Endodermal cell (in vitro differentiated cells): ENCODE measurements around the gene OR5L1. TPM values are rescaled to one million over a fixed set of nuclear protein-coding genes. Genes with fewer than 3 reads are reported as not detected.

Experiments used
- DNase-seq: peaks from one replicate; pipeline ENCODE4 v3.0.0-alpha.2; 2017
- H3K27ac ChIP-seq: 2 replicates; pipeline ENCODE4 v1.5.1; 2013; ENCODE audit warnings: mild to moderate bottlenecking, low read depth, low read length, moderate library complexity
- H3K27me3 ChIP-seq: 2 replicates; pipeline ENCODE4 v1.6.1; 2013; ENCODE audit warnings: mild to moderate bottlenecking, low read length, moderate library complexity; ENCODE audit not compliant: insufficient read depth, control insufficient read depth, poor library complexity, severe bottlenecking
- H3K36me3 ChIP-seq: 2 replicates; pipeline ENCODE4 v1.7.0; 2013; ENCODE audit warnings: mild to moderate bottlenecking, low read length, moderate library complexity; ENCODE audit not compliant: control insufficient read depth, insufficient read depth
- H3K4me1 ChIP-seq: one replicate; pipeline ENCODE4 v1.7.0; 2013; ENCODE audit warnings: low read length; ENCODE audit not compliant: control insufficient read depth, insufficient read depth
- H3K4me3 ChIP-seq: 2 replicates; pipeline ENCODE4 v1.5.1; 2013; ENCODE audit warnings: mild to moderate bottlenecking, low read length, moderate library complexity
- H3K9ac ChIP-seq: 2 replicates; pipeline ENCODE4 v1.6.1; 2013; ENCODE audit warnings: mild to moderate bottlenecking, low read length, moderate library complexity; ENCODE audit not compliant: poor library complexity, severe bottlenecking; ENCODE audit errors: extremely low read depth
- H3K9me3 ChIP-seq: 2 replicates; pipeline ENCODE4 v1.6.1; 2013; ENCODE audit warnings: mild to moderate bottlenecking, low read length, moderate library complexity; ENCODE audit not compliant: control insufficient read depth
- H3K27ac Mint-ChIP-seq: 2 replicates; pipeline ENCODE4 v1.8.0; 2020; ENCODE audit warnings: mixed read lengths
- H3K27me3 Mint-ChIP-seq: 2 replicates; pipeline ENCODE4 v1.8.0; 2021; ENCODE audit warnings: mild to moderate bottlenecking, mixed read lengths; ENCODE audit not compliant: insufficient read depth
- H3K36me3 Mint-ChIP-seq: 2 replicates; pipeline ENCODE4 v1.8.0; 2020; ENCODE audit warnings: low read depth, mixed read lengths
- H3K4me1 Mint-ChIP-seq: 2 replicates; pipeline ENCODE4 v1.8.0; 2020; ENCODE audit warnings: mixed read lengths
- H3K4me3 Mint-ChIP-seq: 2 replicates; pipeline ENCODE4 v1.8.0; 2020; ENCODE audit warnings: mild to moderate bottlenecking, moderate library complexity, mixed read lengths
- H3K9me3 Mint-ChIP-seq: 2 replicates; pipeline ENCODE4 v1.8.0; 2020; ENCODE audit warnings: mild to moderate bottlenecking, mixed read lengths
- CTCF ChIP-seq: fragments of 200-600 bp; sonication (generic); conservative IDR thresholded peaks from 2 replicates; pipeline ENCODE4 v1.5.0; 2021; ENCODE audit warnings: antibody characterized with exemption, mild to moderate bottlenecking
- WGBS, 2 experiments: methylation state at CpG; one replicate each; pipeline versions ENCODE4 v1.1.5 to v1.1.7; 2013; ENCODE audit warnings: missing lambda C conversion rate in 2 of 2, mixed read lengths in 1 of 2; ENCODE audit not compliant: insufficient coverage in 1 of 2, insufficient read length in 1 of 2; 5-methylcytosine and 5-hydroxymethylcytosine counted together
- long read RNA-seq, 4 experiments: library from polyadenylated mRNA in 2 of 4; library from RNA in 1 of 4; library from capped mRNA in 1 of 4; stranded (forward) in 3 of 4; unstranded in 1 of 4; transcript quantifications; one replicate each; pipeline ENCODE4 v2.0.0, GENCODE V29; 2020 to 2021; ENCODE audit warnings: inconsistent platforms in 1 of 4
- polyA plus RNA-seq, 2 experiments: library from polyadenylated mRNA; stranded (reverse); fragments of 50-300 nt; gene quantifications; one replicate each; pipeline ENCODE4 v1.2.3, GENCODE V29; 2013
- total RNA-seq, 2 donors: library from RNA; stranded (reverse); fragmentation: NEBNext Ultra II Directional in 1 of 2; extraction: Animal tissue kit (Norgen Biotek cat#: 25700) in 1 of 2; gene quantifications; 2 replicates in 1 of 2; 3 replicates in 1 of 2; pipeline ENCODE4 v1.2.1, GENCODE V29; 2021

OR5L1 gene
- total RNA-seq = not detected
- polyA plus RNA-seq (2013, experiment 1 of 2) = not detected
- polyA plus RNA-seq (2013, experiment 2 of 2) = not detected
- long read RNA-seq, experiment 1 = 0 reads
- long read RNA-seq, experiment 2 = 0 reads
- long read RNA-seq, experiment 3 = 0 reads
- long read RNA-seq, experiment 4 = 0 reads

- peaks cover 79% of the 10 kb centered on the region for H3K9me3 ChIP-seq
- no peak for DNase-seq
- no peak within 1 kb of the TSS for H3K27ac ChIP-seq
- H3K4me1 Mint-ChIP-seq = no peaks in the 10 kb centered on the region
- H3K4me1 ChIP-seq = no peaks in the 10 kb centered on the region
- H3K27me3 ChIP-seq = no peaks in the 10 kb centered on the region
- no peaks in the 10 kb centered on the region for H3K27me3 Mint-ChIP-seq
- no CpG with 5 or more reads among the region's 1 CpG for WGBS, 2 experiments
- no peak for TF ChIP-seq CTCF
- H3K9ac ChIP-seq = no peak within 1 kb of the TSS
- no peaks in the 10 kb centered on the region for H3K36me3 ChIP-seq
- no peak within 1 kb of the TSS for H3K4me3 ChIP-seq
- peaks cover 79% of the 10 kb centered on the region for H3K9me3 Mint-ChIP-seq
- no peak within 1 kb of the TSS for H3K27ac Mint-ChIP-seq
- no peak within 1 kb of the TSS for H3K4me3 Mint-ChIP-seq
- no peaks in the 10 kb centered on the region for H3K36me3 Mint-ChIP-seq
Measured at GRCh38 chr11:55811067-55811466, at the start of gene OR5L1. Gene OR5L1 (plus strand): TSS chr11:55811367. CDS start chr11:55811467, 100 bp downstream.

- H3K27me3 ChIP-seq = no peaks in the 10 kb centered on the region
- Mint-ChIP-seq H3K27ac (no peak within 1 kb of the TSS), H3K4me3 (no peak within 1 kb of the TSS), H3K4me1 (no peaks in the 10 kb centered on the region), H3K9me3 (peaks cover 83% of the 10 kb centered on the region), H3K27me3 (no peaks in the 10 kb centered on the region), H3K36me3 (no peaks in the 10 kb centered on the region)
- H3K4me3 ChIP-seq = no peak within 1 kb of the TSS
- H3K36me3 ChIP-seq = no peaks in the 10 kb centered on the region
- TF ChIP-seq CTCF = no peak
- no peak within 1 kb of the TSS for H3K9ac ChIP-seq
- H3K4me1 ChIP-seq = no peaks in the 10 kb centered on the region
- no peak for DNase-seq
- no peak within 1 kb of the TSS for H3K27ac ChIP-seq
- peaks cover 78% of the 10 kb centered on the region for H3K9me3 ChIP-seq
Measured at GRCh38 chr11:55773138-55773537, 38.0 kb upstream of the OR5L1 start, which contains the start of gene OR5D13. Gene OR5D13 (plus strand): TSS chr11:55773438. CDS start chr11:55773438, 0 bp downstream.

GRCh38 chr11:55791606-55792005, 19.6 kb upstream of the OR5L1 start:
- Mint-ChIP-seq H3K27me3 (no peaks in the 10 kb centered on the region), H3K27ac (no peak overlapping the region), H3K9me3 (peaks cover 62% of the 10 kb centered on the region), H3K4me3 (no peak overlapping the region), H3K36me3 (no peaks in the 10 kb centered on the region), H3K4me1 (no peaks in the 10 kb centered on the region)
- 69% methylated on average over 1 of the region's 1 CpG; no CpG with 5 or more reads in 1 of the 2 experiments for WGBS, 2 experiments
- H3K9ac ChIP-seq = no peak overlapping the region
- no peaks in the 10 kb centered on the region for H3K27me3 ChIP-seq
- H3K4me1 ChIP-seq = no peaks in the 10 kb centered on the region
- peaks cover 82% of the 10 kb centered on the region for H3K9me3 ChIP-seq
- no peaks in the 10 kb centered on the region for H3K36me3 ChIP-seq
- no peak overlapping the region for H3K27ac ChIP-seq
- no peak for TF ChIP-seq CTCF
- H3K4me3 ChIP-seq = no peak overlapping the region
- DNase-seq = no peak
